MCF 10A (cell line): ENCODE results near the gene DEDD. TPM values are rescaled to one million over a fixed set of nuclear protein-coding genes. Genes with fewer than 3 reads are reported as not detected.

Experiments
- BruUV-seq: library from RNA; stranded (reverse); fragments of 400-500 nt; replicated peaks from 2 replicates; lab custom pipeline; 2021; lab: Mats Ljungman, UMichigan
- CTCF ChIA-PET: fragments of 300-600 bp; sonication (Branson Sonifier 250); formaldehyde crosslinking; extraction: SDS; loops from one replicate; lab custom pipeline; 2021; ENCODE audit warnings: antibody characterized with exemption, inconsistent platforms; lab: Yijun Ruan, JAX
- POLR2A ChIA-PET: fragments of 300-600, 350-650 bp; sonication (Branson Sonifier 250); formaldehyde crosslinking; extraction: SDS; loops from one replicate; lab custom pipeline; 2020; ENCODE audit warnings: antibody characterized with exemption, inconsistent platforms; lab: Yijun Ruan, JAX
- DNase-seq: peaks from one replicate; pipeline ENCODE4 v3.0.0-alpha.2; 2018; ENCODE audit not compliant: unreplicated experiment
- H3K27ac Mint-ChIP-seq: one replicate; pipeline ENCODE4 v1.8.0; 2022; ENCODE audit warnings: mild to moderate bottlenecking, low read depth, mixed read lengths; ENCODE audit not compliant: unreplicated experiment
- H3K27me3 Mint-ChIP-seq: one replicate; pipeline ENCODE4 v1.8.0; 2022; ENCODE audit warnings: mixed read lengths; ENCODE audit not compliant: insufficient read depth, unreplicated experiment
- H3K36me3 Mint-ChIP-seq: one replicate; pipeline ENCODE4 v1.8.0; 2022; ENCODE audit warnings: mild to moderate bottlenecking, moderate library complexity, mixed read lengths; ENCODE audit not compliant: insufficient read depth, unreplicated experiment
- H3K4me1 Mint-ChIP-seq: one replicate; pipeline ENCODE4 v1.8.0; 2022; ENCODE audit warnings: mixed read lengths; ENCODE audit not compliant: insufficient read depth, unreplicated experiment
- H3K4me3 Mint-ChIP-seq: one replicate; pipeline ENCODE4 v1.8.0; 2022; ENCODE audit warnings: mild to moderate bottlenecking, moderate library complexity, mixed read lengths; ENCODE audit not compliant: unreplicated experiment
- H3K9me3 Mint-ChIP-seq: one replicate; pipeline ENCODE4 v1.8.0; 2022; ENCODE audit warnings: mixed read lengths; ENCODE audit not compliant: unreplicated experiment
- CTCF ChIP-seq: fragments of 200-600 bp; IDR thresholded peaks from one replicate; pipeline ENCODE4 v1.8.0; 2022; ENCODE audit warnings: antibody characterized with exemption, mild to moderate bottlenecking; ENCODE audit not compliant: unreplicated experiment
- intact Hi-C: fragments of 100-400 bp; cut with micrococcal nuclease; formaldehyde crosslinking; loops from 2 replicates; pipeline ENCODE4 v1.14.1; 2022
- total RNA-seq: library from RNA; stranded (reverse); gene quantifications from 2 replicates; pipeline ENCODE4 v1.2.3, GENCODE V29; 2022

The DEDD gene
- total RNA-seq, 1 experiment from 2014 or later: 73.6 TPM

- Mint-ChIP-seq H3K4me3 (peak overlapping the region; percentile 87), H3K27me3 (no peaks in the 10 kb centered on the region), H3K4me1 (peaks cover 45% of the 10 kb centered on the region), H3K36me3 (peaks cover 43% of the 10 kb centered on the region), H3K27ac (peak overlapping the region; percentile 94), H3K9me3 (no peaks in the 10 kb centered on the region)
- ChIA-PET POLR2A (interaction anchor here (0.6 to 3.5 kb wide), 13 partner anchors 9 to 229 kb away, joined by 3 to 23 read pairs (median 5); partner anchors contain the start of genes B4GALT3, DEDD, F11R and NDUFS2), CTCF (interaction anchor here (0.6 to 2.4 kb wide), 18 partner anchors 8 to 1535 kb away, joined by 3 to 26 read pairs (median 3); partner anchors contain the start of genes DEDD, NIT1, PFDN2 and PPOX)
- no peak for TF ChIP-seq CTCF
- no TSS peak for BruUV-seq
- intact Hi-C loops: no loop called here
- DNase-seq: no peak
Observed at GRCh38 chr1:161158316-161159010, 26.0 kb upstream of the DEDD start.

- POLR2A ChIA-PET: interaction anchor here (0.5 to 3.5 kb wide), 12 partner anchors 9 to 382 kb away, joined by 3 to 23 read pairs (median 7); partner anchors contain the start of genes B4GALT3, DEDD, F11R and NDUFS2
- Mint-ChIP-seq H3K4me1 (peaks cover 40% of the 10 kb centered on the region), H3K36me3 (peaks cover 38% of the 10 kb centered on the region), H3K27ac (no peak overlapping the region), H3K9me3 (no peaks in the 10 kb centered on the region), H3K4me3 (no peak overlapping the region), H3K27me3 (no peaks in the 10 kb centered on the region)
- no peak for TF ChIP-seq CTCF
- DNase-seq: no peak
- no TSS peak for BruUV-seq
- CTCF ChIA-PET: interaction anchor here (0.6 to 2.4 kb wide), 16 partner anchors 8 to 164 kb away, joined by 3 to 26 read pairs (median 3); partner anchors contain the start of genes DEDD, NIT1, PFDN2 and PPOX
- intact Hi-C loops: no loop called here
Observed at GRCh38 chr1:161157867-161158266, 25.4 kb upstream of the DEDD start.

DNA sequence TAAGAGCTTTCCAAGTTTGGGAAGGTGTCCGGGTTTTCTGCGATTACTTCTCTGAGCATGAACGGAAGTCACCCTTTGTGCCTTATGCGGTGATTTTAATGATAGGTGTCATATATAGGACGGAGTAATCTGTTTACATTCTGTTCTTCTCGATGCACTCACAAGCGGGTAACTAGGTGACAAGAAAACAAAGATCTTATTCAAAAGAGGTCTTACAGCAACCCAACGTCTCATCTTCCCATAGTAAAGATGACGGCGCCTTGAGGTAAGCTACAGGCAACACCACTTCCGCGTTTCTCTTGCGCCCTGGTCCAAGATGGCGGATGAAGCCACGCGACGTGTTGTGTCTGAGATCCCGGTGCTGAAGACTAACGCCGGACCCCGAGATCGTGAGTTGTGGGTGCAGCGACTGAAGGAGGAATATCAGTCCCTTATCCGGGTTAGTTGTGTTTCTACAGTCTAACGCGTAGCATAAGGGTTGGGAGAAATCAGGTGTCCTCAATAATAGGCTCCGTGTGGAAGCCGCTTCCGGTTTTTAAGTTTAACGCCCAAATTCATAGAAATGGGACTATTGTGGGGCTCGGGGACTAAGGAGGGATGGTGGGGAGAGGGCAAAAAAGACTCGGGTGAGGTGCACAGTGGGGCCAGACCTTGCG lies 21.3 kb upstream of the DEDD start, which contains the start of gene UFC1:
Gene UFC1 (plus strand): TSS at position 297 of the 656 bp plus-strand sequence. CDS start 20 bp downstream, at position 317.
- Mint-ChIP-seq H3K27me3 (no peaks in the 10 kb centered on the region), H3K27ac (peak within 1 kb of the TSS; percentile 100), H3K4me3 (peak within 1 kb of the TSS; percentile 92), H3K4me1 (peaks cover 18% of the 10 kb centered on the region), H3K9me3 (no peaks in the 10 kb centered on the region), H3K36me3 (peaks cover 24% of the 10 kb centered on the region)
- ChIA-PET POLR2A (interaction anchor here (0.6 to 9.6 kb wide), 20 partner anchors 8 to 648 kb away, joined by 3 to 210 read pairs (median 6); partner anchors contain the start of genes B4GALT3, DEDD, F11R and NDUFS2), CTCF (interaction anchor here (0.6 to 2.2 kb wide), 6 partner anchors 12 to 1053 kb away, joined by 3 to 5 read pairs (median 3); partner anchors contain the start of genes PFDN2 and PPOX)
- intact Hi-C loops: no loop called here
- TF ChIP-seq CTCF: no peak
- peak; percentile 94 for DNase-seq
- TSS peak; percentile 96 for BruUV-seq
